H4 (cell line): ENCODE results near the gene NSG2. TPM values are rescaled to one million over a fixed set of nuclear protein-coding genes. Genes with fewer than 3 reads are reported as not detected.

ENCODE experiments used
- DNase-seq: peaks from one replicate; pipeline ENCODE4 v3.0.0-alpha.2; 2015; ENCODE audit warnings: low spot score
- total RNA-seq: library from RNA; depleted of rRNA; stranded (reverse); fragments of >200 nt; shearing (Covaris generic); gene quantifications from 2 replicates; pipeline ENCODE4 v1.2.3, GENCODE V29; 2014; rRNA removed

Gene NSG2
- not detected in 2 replicates for total RNA-seq

DNA sequence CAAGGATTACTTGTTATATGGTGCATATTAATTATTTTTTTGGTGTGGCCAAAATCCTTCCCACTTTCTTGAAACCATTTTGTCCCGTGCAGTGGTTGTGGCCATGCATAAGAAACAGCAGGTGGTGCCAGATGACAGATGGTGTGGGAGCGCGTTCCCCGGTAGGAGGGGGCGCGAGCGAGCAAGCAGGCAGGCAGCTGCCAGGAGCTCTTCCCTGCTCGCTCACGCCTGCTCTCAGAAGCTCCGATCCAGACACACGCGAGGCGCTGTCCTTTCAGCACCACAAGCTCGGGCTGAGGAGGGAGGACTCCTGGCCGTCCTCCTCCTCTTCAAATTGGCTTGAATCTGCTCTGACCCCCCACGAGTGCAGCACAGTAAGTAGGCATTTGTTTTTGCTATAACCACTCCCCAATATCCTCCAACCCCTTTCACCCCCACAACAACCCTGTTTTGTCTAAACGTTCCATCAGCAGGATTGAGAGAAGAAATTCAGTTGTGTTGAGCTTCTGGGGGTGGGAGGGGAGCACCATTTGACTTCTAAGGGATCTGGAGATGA lies at the start of gene NSG2:
Gene NSG2 (plus strand): TSS at position 237 of the 556 bp plus-strand sequence. CDS start 1,050 bp downstream, outside the sequence.
- DNase-seq = peak; percentile 94

DNA sequence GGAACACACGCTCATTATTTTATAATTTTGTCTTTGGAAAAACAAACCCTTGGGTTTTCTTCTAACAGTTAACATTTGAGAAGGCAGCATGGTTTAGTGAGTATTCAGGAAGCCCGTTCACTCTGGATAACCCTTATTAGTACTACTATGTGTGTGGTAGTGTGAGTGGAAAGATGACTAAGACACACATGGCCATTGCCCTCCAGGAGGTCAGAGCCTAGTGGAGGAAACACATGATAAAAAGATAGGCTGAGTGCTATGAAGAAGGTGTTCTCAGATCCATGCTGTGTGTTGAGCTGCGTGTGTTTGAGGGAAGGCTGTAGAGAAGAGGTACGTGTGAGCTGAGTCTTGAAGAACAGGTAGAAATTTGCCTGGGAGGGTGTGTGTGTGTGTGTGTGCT lies 48.2 kb upstream of the NSG2 start:
- DNase-seq = no peak

DNA sequence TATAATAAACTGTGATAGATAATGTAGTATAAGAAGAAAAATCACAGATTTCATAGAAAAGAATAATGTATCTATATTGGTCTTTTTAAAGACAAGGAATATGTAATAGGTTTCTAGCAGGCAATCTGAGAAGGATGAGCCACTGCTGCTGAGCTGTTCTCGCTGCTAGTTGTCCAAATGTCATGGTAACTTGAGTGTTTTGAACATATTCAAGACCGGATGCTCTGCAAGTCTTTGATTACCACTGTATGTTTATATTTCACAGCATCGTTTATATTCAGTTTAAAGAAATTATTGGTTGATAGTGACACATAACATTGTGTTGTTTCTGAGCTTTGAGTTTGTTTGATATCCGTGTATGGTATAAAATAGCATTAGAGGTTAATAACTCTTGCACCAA lies 47.0 kb upstream of the NSG2 start:
- DNase-seq = no peak

DNA sequence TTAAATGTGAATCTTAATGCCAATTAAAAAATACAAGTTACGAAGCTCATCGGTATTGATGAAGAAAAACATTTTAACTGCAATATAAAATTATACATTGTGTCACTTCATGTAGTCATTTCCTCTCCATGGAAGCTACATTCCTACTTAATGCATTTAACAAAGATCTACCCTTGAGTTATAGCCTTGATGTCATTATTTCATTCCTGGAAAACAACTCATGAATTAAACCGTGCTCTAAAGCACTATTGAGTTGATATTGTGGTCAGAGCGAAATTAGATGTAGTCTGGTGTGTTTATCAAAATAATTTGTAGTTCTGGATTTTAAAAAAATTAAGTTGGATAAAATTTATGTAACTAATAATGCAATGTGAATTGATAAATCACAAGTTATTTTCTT lies 45.4 kb upstream of the NSG2 start:
- DNase-seq = no peak

DNA sequence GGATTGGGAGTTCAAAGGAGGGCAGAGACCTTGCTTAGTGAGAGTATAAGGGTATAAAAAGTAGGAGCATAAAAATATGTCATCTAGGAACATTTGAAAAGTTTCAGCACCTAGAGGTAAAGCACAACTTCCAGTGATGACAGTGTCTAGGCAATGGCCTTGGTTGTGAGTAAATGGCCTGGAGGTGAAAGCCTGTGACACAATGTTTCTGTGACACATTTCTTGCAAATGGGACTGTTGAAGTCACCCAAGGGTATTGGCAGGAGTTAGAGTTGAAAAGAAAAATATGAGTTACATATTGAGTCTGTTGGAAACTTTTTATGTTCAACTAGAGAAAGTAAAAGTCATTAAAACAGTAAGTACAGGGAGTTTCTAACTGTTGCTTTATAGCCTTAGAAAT lies 41.7 kb upstream of the NSG2 start:
- no peak for DNase-seq

DNA sequence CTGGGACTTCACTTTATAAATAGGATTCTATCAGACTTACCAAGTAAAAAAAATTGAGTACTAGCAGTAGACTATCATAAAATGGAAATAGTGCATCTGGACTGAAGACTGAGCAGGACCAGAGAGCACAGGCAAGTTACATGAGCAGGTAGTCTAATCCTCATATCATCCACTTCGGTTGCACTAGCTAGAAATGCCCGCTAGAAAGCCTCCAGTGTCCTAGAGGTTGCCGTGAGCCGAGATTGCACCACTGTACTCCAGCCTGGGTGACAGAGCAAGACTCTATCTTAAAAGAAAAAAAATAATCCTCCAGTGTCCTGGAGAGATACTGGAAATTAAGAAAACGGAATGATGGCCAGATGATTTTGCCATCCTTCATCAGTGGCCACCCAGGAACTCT lies 36.6 kb upstream of the NSG2 start:
- DNase-seq = no peak

DNA sequence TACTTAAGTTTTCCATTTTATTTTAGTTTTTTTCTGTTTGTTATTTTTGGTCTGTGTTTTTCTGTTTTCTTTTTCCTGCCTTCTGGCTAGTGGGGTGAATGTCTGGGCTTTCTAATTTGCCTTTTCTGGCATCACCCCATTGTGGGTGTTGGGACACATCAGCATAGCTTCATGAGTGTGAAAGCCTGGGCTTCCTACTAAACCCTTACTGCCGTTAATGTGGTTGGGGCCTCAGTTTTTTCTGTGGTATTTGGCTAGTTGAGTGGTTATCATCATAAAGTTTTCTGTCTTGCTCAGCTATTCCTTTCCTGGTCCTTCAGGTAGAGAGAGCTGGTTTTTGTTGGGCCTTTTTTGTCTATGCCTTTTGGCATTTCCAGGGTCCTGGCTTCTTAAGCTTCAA lies 35.1 kb upstream of the NSG2 start:
- DNase-seq = no peak

DNA sequence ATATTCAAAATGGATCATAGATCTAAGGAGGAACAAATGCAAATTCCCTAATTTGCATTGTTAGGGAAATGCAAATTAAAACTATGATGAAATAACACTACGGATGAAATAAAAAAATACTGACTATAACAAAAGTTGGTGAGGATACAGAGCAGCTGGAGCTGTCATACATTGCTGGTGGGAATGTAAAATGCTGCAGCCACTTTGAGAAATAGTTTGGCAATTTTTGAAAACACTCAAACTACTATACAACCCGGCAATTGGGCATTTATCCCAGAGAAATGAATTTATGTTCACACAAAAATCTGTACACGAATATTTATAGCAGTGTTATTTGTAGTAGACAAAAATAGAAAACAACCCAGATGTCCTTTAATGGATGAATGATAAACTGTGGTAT lies 34.1 kb upstream of the NSG2 start:
- no peak for DNase-seq

DNA sequence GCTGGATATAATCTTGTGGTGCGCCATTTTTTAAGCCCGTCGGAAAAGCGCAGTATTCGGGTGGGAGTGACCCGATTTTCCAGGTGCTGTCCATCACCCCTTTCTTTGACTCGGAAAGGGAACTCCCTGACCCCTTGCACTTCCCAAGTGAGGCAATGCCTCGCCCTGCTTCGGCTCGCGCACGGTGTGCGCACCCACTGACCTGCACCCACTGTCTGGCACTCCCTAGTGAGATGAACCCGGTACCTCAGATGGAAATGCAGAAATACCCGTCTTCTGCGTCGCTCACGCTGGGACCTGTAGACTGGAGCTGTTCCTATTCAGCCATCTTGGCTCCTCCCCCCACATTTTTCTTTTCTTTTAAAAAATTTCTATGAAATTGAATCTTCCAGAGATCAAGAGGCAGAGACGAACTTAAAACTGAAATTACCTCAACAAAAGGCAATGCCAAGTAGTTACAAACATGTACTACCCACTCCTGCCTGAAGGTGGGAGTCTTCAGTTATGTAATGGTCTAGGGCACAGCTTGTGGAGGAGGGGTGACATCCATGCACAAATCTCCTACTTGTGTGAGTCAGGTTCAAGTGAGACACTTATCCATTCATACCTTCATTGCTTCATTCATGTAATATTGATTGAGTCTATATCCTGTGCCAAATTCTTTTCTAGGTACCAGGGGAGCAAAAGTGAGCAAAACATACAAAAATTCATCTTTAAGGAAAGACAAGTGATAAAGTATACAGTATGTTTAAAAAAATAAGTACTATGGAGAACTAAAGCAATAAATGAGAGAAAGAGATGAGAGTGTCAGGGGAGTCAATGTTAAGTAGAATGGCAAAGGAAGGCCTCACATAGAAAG lies 25.2 kb upstream of the NSG2 start:
- DNase-seq = peak; percentile 70

DNA sequence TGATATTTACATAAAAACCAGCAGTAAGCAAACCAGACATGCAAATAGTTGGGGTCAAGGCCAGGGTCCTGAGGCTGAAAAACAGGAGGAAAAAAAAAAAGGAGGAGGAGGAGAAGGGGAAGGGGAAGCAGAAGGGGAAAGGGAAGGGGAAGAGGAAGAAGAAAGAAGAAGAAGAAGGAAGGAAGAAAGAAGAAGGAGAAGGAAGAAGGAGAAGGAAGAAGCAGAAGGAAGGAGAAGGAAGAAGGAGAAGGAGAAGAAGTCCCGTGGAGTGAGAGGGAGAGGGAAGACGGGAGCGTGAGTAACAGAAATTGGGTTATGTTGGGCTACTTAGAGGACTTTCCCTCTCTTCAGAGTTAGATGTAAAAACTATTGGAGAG lies 24.6 kb upstream of the NSG2 start:
- DNase-seq = no peak

DNA sequence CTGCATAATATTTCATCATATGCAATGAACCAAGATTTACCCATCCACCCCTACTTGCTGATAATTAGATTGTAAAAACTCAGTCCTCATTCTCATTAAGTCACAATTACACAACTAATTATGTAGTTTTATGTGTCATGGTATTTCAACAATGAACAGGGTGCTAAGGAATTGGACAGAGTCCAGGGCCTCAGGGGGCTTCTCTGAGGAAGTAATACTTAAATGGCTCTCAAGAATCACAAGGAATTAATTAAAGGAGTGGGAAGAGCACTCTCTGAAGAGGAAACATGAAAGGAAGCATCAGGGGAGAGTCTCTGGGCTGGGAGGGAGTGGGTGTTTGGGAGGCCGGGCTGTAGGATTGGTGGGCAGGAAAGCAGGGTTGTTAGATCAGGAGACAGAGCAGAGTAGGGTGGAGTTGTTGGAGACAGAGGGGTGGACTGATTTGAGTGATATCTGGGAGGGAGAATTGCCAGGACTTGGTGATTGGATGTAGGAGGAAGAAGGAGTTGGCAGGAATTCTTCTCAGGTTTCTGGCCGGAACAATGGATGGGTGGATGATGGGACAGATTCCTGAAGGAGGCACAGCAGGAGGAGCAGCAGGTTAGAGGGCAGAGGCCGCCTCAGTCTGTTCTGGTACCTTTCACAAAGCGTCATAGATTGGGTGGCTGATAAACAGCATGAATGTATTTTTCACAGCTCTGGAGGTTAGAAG lies 23.0 kb upstream of the NSG2 start:
- DNase-seq = no peak

DNA sequence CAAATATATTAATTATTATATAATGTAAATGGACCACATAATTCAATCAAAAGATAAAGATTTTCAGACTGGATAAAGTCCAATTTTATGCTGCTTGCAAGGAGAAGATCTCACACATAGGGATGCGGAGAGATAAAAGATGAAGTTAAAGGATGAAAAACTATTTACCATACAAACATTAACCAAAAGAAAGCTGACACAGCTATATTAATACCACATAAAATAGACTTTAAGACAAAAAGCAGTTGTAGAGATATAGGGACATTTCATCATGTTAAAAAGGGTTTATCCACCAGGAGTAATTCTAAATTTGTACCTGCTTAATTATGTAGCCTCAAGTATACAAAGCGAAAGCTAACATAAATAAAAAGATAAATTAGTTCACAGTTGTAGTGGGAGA lies 15.2 kb upstream of the NSG2 start:
- DNase-seq = no peak

DNA sequence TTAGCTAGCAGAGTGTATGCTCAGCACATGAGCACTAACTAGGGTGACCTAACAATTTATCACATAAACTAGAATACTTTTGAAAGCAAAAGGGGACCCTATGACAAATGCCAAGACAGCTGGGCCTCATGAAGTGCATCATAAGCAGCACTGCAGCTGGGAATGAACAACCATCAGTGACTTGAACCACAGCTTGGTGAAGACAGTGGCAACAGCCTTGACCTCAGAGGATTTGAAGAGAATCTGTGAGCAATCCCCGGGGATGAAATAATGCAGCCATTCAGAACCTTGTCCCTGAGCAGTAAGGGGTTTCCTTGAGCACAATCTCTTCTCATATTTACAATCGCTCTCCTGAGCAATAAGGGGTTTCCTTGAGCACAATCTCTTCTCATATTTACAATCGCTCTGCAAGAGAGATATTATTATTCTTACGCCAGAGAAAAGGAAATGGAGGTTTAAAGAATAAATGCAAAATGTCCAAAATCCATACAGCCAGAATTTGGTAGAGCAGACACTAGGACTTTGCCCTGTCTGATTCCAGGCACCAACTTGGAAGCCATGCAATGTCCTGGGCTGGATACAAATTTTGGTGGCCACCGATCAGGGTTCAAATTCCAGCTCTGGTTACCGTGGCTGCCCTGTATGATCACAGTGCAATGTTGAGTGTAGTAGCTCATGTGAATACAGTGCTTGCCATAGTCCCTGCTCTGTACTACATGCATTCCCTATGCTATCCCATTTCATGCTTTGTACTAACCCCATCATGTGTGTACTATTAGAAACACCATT lies 846 bp upstream of the NSG2 start:
- DNase-seq = no peak

DNA sequence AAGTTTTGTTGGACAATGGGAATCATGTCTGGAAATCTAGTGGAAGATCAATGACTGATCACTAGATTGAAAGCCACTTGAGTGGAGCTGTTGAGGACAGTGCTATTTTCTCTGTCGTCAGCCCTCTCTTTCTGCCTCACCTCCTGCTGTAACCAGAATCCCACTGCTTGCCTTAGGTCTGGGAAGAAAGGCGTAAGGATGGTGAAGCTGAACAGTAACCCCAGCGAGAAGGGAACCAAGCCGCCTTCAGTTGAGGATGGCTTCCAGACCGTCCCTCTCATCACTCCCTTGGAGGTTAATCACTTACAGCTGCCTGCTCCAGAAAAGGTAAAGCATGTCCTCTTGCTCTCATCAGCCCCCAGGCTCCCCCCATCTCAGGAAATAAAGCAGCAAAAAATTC lies 1.1 kb downstream of the NSG2 start:
- no peak for DNase-seq

DNA sequence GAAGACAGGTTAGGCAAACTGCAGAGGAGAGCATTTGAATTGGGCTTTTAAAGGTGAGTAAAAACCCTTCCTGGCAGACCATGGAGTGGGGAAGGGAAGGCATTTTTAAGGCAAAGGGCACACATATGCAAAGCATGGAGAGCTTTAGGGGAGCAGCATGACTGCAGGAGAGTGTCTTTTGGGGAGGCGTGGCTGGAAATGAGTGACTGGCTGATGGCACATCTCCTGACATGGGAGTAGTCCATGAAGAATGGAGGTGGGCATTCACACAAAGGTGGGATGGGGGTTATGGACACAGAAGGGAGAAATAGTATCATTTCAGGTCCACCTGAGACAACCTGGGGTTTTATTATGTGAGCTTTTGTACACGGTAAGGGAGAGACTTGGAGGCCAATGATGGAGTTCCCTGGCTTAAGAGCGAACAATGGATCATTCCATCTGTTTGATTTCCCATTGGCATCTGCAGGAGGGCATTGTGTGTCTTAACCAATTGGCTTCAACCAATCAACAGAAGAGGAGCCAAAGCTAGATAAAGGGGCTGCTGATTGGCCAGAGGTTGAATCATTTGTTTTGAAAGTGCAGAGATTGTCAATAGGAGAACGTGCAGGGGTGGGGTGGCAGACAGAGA lies 2.1 kb downstream of the NSG2 start:
- DNase-seq = no peak

DNA sequence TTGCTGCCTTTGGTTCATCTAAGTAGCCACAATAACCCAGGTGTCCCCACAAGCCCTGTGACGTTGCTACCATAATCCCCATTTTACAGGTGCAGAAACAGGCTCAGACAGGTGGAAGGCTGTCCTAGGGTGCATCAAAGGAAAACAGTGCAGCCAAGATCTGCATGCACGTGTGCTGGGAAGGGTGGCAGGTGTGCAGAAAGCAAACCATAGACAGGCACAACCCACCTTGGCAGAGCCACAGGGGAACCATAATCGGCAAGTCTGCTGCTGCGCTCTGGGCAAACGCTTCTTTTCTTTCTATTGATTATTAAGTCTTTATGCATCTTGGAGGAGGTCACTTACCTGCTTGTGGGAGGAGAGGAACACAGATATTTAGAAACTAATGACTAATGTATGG lies 7.1 kb downstream of the NSG2 start:
- DNase-seq = no peak

DNA sequence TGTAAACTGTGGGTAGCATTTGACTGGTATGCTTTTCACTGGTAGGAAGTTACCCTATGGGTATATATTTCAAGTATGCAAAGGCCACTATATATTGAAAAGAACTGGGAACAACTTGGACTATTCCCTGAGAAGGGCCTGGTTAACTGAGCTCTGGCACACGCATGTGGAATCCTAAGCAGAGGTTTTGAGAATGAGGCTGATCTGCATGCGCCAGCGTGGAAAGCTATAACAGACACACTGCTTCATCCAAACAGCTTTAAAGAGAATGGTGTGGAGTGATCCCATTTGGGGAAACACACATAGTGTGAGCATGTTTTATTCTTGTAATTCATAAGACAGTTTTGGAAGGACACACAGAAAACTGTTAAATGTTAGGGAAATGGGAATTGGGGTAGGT lies 8.4 kb downstream of the NSG2 start:
- DNase-seq = no peak

DNA sequence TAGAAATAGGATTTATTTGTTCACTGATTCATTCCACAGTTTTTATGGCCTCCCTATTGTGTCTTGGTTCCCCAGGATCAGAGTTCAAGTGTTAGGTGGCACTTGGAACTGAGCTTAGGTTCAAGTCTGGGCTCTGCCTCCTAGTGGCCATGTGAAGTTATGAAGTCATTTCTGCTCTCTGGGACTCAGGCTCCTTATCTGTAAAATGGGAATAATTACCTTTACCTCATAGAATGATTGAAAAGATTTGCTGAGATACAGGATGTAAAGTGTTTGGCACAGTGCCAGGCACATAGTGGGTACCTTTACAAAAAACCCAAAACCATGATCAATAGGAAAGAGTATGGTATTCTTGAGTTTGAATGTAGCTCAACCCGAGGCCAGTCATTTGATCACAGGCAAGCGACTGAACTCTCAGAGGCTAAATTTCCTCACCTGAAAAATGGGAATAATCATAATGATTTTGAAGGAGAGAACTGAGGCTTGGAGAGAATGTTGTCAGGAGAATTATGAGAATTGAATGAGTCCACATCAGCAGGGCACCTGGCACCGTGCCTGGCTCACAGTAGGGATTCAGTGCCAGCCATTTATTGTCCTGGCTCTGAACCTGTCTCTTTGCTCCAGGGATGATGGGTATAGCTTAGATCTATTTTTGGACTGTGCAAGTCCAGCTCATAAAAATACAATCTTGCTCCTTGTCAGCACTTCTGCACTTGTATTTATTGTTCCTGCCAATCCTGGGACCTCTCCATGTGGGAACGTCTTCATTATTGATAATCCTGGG lies 10.8 kb downstream of the NSG2 start:
- no peak for DNase-seq

DNA sequence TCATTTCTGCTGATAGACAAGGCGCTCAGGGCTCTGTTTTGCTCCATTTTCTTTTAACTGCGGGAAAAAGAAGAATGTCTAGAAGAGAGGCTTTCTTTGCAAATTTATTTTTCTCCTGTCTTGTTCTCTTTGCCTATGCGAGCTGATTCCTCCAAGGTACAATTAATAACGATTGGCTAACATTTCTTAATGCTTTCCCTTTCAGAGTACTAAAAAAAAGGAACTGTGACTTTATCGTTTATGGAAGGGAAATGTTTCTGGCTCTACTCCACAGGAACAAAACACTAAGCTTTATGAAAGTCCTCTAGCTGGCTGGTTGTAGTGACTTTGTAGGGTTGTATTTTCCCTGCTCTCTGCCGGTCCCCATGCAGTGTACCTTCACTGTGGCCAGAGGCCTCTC lies 11.7 kb downstream of the NSG2 start:
- no peak for DNase-seq

DNA sequence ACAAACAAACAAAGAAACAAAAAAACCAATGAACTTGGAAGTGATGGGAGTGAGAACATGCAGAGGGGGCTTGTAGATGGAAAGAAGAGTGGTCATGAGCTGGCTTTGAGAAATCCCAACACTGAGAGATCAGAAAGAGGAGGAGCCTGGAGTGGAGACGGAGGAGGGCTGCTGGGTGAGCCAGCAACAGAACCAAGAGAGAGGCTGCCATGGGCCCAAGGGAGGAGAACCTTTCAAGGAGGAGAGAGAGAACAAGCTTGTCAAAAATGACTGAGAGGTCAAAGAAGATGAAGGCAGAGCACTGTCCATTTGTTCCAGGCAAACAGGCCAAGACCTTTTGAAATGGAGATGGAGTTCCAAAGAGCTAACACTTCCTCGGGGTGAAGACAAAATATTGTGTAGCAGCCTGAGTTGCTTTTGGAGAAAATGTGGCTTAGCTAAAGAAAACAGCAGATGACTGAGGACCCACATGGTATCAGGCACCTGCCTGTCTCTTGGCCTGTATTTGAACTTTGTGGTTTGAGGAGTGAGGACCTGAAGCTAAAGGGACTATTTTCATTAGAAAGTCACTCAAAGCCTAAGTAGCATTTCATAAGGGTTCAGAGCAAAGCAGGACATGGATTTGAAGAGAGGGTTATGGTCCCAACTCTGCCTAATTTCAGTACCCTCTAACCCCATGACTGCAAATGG lies 13.1 kb downstream of the NSG2 start:
- no peak for DNase-seq
